Rectal smooth muscle tissue (tissue), 1 donor: ENCODE measurements around the gene ARFGAP1.

Experiments
- H3K27ac ChIP-seq: one replicate; pipeline ENCODE4 v1.7.0; 2013; ENCODE audit warnings: low read depth, low read length, inconsistent platforms
- H3K27me3 ChIP-seq: one replicate; pipeline ENCODE4 v1.7.0; 2013; ENCODE audit warnings: low read length; ENCODE audit not compliant: control insufficient read depth, insufficient read depth
- H3K36me3 ChIP-seq: one replicate; pipeline ENCODE4 v1.7.0; 2013; ENCODE audit warnings: low read length; ENCODE audit not compliant: control insufficient read depth, insufficient read depth
- H3K4me1 ChIP-seq: one replicate; pipeline ENCODE4 v1.7.0; 2013; ENCODE audit warnings: low read length; ENCODE audit not compliant: control insufficient read depth, insufficient read depth
- H3K4me3 ChIP-seq: one replicate; pipeline ENCODE4 v1.7.0; 2013; ENCODE audit warnings: low read length
- H3K9ac ChIP-seq: one replicate; pipeline ENCODE4 v1.7.0; 2013; ENCODE audit warnings: low read length

ARFGAP1 gene

GRCh38 chr20:63321148-63321831 lies 48.7 kb downstream of the ARFGAP1 start:
- Histone ChIP-seq H3K27ac (no peak overlapping the region), H3K36me3 (no peaks in the 10 kb centered on the region), H3K9ac (no peak overlapping the region), H3K4me3 (no peak overlapping the region), H3K4me1 (no peaks in the 10 kb centered on the region), H3K27me3 (peaks cover 5% of the 10 kb centered on the region)

DNA sequence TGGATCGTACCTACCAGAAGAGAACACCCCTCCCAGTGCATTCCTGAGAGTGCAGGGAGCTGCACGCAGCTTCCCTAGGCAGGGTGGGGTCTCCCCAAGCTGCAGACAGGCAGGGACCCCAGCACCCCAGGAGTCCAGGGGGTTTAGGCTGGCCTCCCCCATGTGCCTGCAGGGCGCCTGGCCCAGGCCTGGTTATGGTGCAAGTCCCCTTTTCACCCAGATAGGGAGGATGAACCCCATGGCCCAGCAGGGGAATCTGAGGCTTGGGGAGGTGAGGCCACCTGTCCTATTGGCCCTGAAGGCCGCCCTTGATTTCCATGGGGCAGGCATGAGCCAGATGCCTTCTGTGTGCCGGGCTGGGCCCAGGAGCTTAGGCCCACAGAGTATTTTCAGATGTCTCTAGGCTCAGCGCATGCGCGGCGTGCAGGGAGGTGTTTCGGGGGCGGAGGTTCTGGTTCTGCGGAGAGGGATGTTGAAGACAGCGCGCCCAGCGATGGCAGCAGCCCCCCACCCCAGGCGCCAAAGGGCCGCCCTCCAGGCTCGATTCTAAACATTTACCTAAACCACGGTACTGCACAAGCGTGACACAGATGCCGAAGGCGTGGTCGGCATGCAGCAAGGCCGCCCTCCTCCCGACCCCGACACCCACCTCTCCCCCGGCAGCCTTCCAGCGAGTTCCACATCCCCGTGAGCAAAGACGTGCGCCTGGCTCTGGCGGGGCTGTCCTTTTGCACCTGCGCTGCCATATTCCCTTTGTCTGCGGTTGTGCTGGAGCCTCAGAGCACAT lies 49.7 kb downstream of the ARFGAP1 start:
- Histone ChIP-seq H3K36me3 (no peaks in the 10 kb centered on the region), H3K9ac (no peak overlapping the region), H3K4me1 (no peaks in the 10 kb centered on the region), H3K27ac (no peak overlapping the region), H3K27me3 (peaks cover 5% of the 10 kb centered on the region), H3K4me3 (no peak overlapping the region)

- Histone ChIP-seq H3K4me1 (no peaks in the 10 kb centered on the region), H3K27ac (no peak overlapping the region), H3K27me3 (peaks cover 5% of the 10 kb centered on the region), H3K4me3 (no peak overlapping the region), H3K9ac (no peak overlapping the region), H3K36me3 (no peaks in the 10 kb centered on the region)
Measured at GRCh38 chr20:63322933-63323273, 50.3 kb downstream of the ARFGAP1 start.

GRCh38 chr20:63323357-63323981 lies 50.9 kb downstream of the ARFGAP1 start:
- H3K27me3 ChIP-seq = peaks cover 5% of the 10 kb centered on the region
- H3K9ac ChIP-seq = no peak overlapping the region
- H3K27ac ChIP-seq = no peak overlapping the region
- no peaks in the 10 kb centered on the region for H3K36me3 ChIP-seq
- H3K4me1 ChIP-seq = no peaks in the 10 kb centered on the region
- no peak overlapping the region for H3K4me3 ChIP-seq

- peaks cover 5% of the 10 kb centered on the region for H3K27me3 ChIP-seq
Measured at GRCh38 chr20:63325021-63325471, 52.4 kb downstream of the ARFGAP1 start.

GRCh38 chr20:63325554-63326313 lies 53.1 kb downstream of the ARFGAP1 start:
- Histone ChIP-seq H3K27ac (no peak overlapping the region), H3K27me3 (peaks cover 5% of the 10 kb centered on the region), H3K4me1 (no peaks in the 10 kb centered on the region), H3K9ac (no peak overlapping the region), H3K36me3 (no peaks in the 10 kb centered on the region), H3K4me3 (no peak overlapping the region)

More at GRCh38 chr20:63325021-63325471, 52.4 kb downstream of the ARFGAP1 start:
- Histone ChIP-seq H3K36me3 (no peaks in the 10 kb centered on the region), H3K9ac (no peak overlapping the region), H3K27ac (no peak overlapping the region), H3K4me3 (no peak overlapping the region), H3K4me1 (no peaks in the 10 kb centered on the region)

GRCh38 chr20:63326314-63327230 lies 54.0 kb downstream of the ARFGAP1 start:
- Histone ChIP-seq H3K4me3 (no peak overlapping the region), H3K9ac (no peak overlapping the region), H3K4me1 (no peaks in the 10 kb centered on the region), H3K27ac (no peak overlapping the region), H3K36me3 (no peaks in the 10 kb centered on the region), H3K27me3 (peaks cover 5% of the 10 kb centered on the region)

GRCh38 chr20:63327231-63327745 lies 54.7 kb downstream of the ARFGAP1 start:
- H3K4me3 ChIP-seq = no peak overlapping the region
- peaks cover 2% of the 10 kb centered on the region for H3K27me3 ChIP-seq
- H3K9ac ChIP-seq = no peak overlapping the region
- no peak overlapping the region for H3K27ac ChIP-seq
- H3K4me1 ChIP-seq = no peaks in the 10 kb centered on the region
- H3K36me3 ChIP-seq = no peaks in the 10 kb centered on the region

DNA sequence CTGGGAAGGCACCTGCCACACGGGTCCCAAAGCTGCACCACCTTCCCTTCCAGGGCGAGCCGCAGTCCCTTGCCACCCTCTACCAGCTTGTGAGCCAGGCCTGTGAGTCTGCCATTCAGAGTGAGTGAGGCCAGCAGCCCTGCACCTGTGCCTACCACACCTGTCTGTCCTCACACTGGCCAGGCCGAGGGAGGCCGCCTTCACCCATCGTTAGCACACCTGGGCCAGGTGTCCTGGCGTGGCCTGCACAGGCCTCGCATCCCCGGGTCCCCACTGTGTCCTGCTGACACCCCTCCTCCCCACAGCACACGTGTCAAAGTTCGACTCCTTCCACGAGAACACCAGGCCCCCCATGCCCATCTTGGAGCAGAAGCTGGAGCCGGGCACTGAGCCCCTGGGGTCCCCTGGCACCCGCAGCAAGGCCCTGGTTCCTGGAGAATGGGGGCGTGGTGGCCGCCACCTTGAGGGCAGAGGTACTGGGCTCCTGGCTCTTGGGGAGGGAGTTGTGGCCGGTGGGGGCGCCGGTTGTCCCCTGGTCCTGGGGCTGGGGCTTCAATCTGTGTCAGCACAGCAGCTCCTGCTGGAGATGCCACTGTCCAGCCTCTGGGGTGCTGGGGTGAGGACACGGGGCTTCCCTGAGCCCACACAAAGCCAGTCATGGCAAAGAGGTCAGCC lies 55.5 kb downstream of the ARFGAP1 start:
- H3K36me3 ChIP-seq = no peaks in the 10 kb centered on the region
- no peak overlapping the region for H3K9ac ChIP-seq
- no peaks in the 10 kb centered on the region for H3K4me1 ChIP-seq
- no peak overlapping the region for H3K4me3 ChIP-seq
- no peak overlapping the region for H3K27ac ChIP-seq
- H3K27me3 ChIP-seq = peaks cover under 1% of the 10 kb centered on the region

DNA sequence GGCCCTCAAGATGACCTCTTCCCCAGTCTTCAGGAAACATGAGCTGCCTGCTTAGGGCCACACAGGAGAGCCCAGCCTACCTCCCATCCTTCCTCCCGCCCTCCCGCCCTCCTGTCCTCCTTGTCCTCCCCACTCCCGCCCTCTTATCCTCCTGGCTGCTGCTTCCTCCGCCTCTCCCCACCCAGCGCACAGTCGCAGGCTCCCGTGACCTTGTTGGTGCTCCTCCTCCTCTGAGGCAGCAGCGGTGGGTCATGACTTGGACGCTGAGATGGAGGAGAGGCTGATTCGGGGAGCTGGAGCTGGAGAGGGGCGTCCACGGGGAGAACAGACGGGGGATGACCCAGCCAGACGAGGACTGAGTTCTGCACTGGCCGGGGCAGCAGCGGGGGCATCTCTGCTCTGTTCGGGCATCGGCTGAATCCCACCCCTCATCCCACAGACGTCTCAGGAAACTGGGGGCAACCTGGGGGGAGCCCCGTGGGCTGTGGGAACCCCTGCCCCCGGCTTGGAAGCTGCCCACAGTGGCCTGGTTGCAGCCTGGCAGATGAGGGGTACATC lies 56.2 kb downstream of the ARFGAP1 start:
- no peak overlapping the region for H3K9ac ChIP-seq
- no peak overlapping the region for H3K27ac ChIP-seq
- no peaks in the 10 kb centered on the region for H3K4me1 ChIP-seq
- peaks cover 3% of the 10 kb centered on the region for H3K27me3 ChIP-seq
- H3K4me3 ChIP-seq = no peak overlapping the region
- H3K36me3 ChIP-seq = no peaks in the 10 kb centered on the region
